ENCODE data around the gene RAI1. TPM values are rescaled to one million over a fixed set of nuclear protein-coding genes. Genes with fewer than 3 reads are reported as not detected.

The RAI1 gene
- total and polyA plus RNA-seq, 2 of the 13 experiments (the other 11 are each of a cell fraction or from before 2014, with no cell fraction given): 3.4 to 5.2 TPM

- no peak for TF ChIP-seq ZNF646 (CRISPR knock-in tag; IDR thresholded peaks at IDR 0.05)
- no peak for TF ChIP-seq CREB1 (IDR thresholded peaks at IDR 0.05)
- no peak for TF ChIP-seq CREB1 (CRISPR knock-in tag; IDR thresholded peaks at IDR 0.05)
- TF ChIP-seq SRF (IDR thresholded peaks at IDR 0.05; ENCODE audit: low read depth, low read length): no peak
- TF ChIP-seq CSRNP2 (CRISPR knock-in tag; conservative IDR thresholded peaks at IDR 0.05; ENCODE audit: low read depth): no peak
- no peak for TF ChIP-seq CHCHD3 (CRISPR knock-in tag; IDR thresholded peaks at IDR 0.05)
- TF ChIP-seq CENPBD1 (CRISPR knock-in tag; IDR thresholded peaks at IDR 0.05; ENCODE audit: borderline replicate concordance, low read depth): no peak
- 0 out of 2 replicates have a peak, but pooled peaks have one; percentile 4 for TF ChIP-seq HBP1 (CRISPR knock-in tag; IDR thresholded peaks at IDR 0.05; ENCODE audit: low read depth)
- peak; percentile 9 for TF ChIP-seq HOXA3 (CRISPR knock-in tag; IDR thresholded peaks at IDR 0.05)
- TF ChIP-seq RFX1 (IDR thresholded peaks at IDR 0.05): no peak
- peak; percentile 54; the same call in 1 of the 2 replicates for TF ChIP-seq ZNF770 (CRISPR knock-in tag; IDR thresholded peaks at IDR 0.05)
- TF ChIP-seq NONO (IDR thresholded peaks at IDR 0.05): no peak
- 0 out of 2 replicates have a peak, but pooled peaks have one; percentile 6 for TF ChIP-seq NONO (CRISPR knock-in tag; conservative IDR thresholded peaks at IDR 0.05)
- TF ChIP-seq ZBTB7B (CRISPR knock-in tag; IDR thresholded peaks at IDR 0.05): no peak
- no peak for TF ChIP-seq NFKBIZ (CRISPR knock-in tag; IDR thresholded peaks at IDR 0.05)
- no peak for TF ChIP-seq MTA1 (CRISPR knock-in tag; IDR thresholded peaks at IDR 0.05; ENCODE audit: borderline replicate concordance)
- peak; percentile 11; the same call in 1 of the 2 replicates for TF ChIP-seq SALL1 (CRISPR knock-in tag; IDR thresholded peaks at IDR 0.05)
- no peak for TF ChIP-seq MIER3 (CRISPR knock-in tag; IDR thresholded peaks at IDR 0.05; ENCODE audit: borderline replicate concordance)
These were observed 156.1 kb downstream of the RAI1 start (continued) for GRCh38 chr17:17837380-17837821.

Data from HepG2 (cell line).